Memory B cell (primary cell): ENCODE data around the gene MAB21L3.

ENCODE experiments used
- ATAC-seq: fragments of 150-1000 bp; cut with Tn5 transposase; 2 replicates; pipeline ENCODE4 v1.10.0; 2021; ENCODE audit warnings: low read depth, mild to moderate bottlenecking, moderate library complexity
- DNase-seq, 2 donors: peaks; one replicate each; pipeline ENCODE4 v3.0.0; 2022; ENCODE audit warnings: low spot score in 2 of 2
- H3K27ac Mint-ChIP-seq: one replicate; pipeline ENCODE4 v1.8.0; 2022; ENCODE audit warnings: mild to moderate bottlenecking, moderate library complexity, mixed read lengths
- H3K27me3 Mint-ChIP-seq: one replicate; pipeline ENCODE4 v1.8.0; 2022; ENCODE audit warnings: mixed read lengths
- H3K36me3 Mint-ChIP-seq: one replicate; pipeline ENCODE4 v1.8.0; 2022; ENCODE audit warnings: mild to moderate bottlenecking, mixed read lengths
- H3K4me1 Mint-ChIP-seq: one replicate; pipeline ENCODE4 v1.8.0; 2022; ENCODE audit warnings: mixed read lengths
- H3K4me3 Mint-ChIP-seq: one replicate; pipeline ENCODE4 v1.8.0; 2022; ENCODE audit warnings: mild to moderate bottlenecking, moderate library complexity, mixed read lengths
- H3K9me3 Mint-ChIP-seq: one replicate; pipeline ENCODE4 v1.8.0; 2022; ENCODE audit warnings: mixed read lengths

Gene MAB21L3

DNA sequence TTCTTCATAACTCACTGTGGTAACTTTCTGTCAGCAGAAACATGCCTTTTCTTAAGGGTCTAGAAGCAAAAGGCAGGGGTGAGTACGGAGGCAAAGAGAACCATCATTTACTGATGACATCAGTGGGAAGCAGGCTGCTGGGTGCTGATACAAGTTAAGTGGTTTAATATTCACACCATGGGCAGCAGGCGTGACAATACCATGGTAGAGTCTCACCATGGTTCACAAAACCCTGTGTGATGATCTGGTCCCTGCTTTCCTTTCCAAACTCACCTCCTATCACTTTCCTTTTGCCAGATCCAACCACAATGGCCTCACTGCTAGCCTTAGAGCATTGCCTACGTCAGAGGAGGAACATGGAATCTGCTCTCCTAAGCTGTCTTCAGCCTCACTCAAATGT lies 8.7 kb downstream of the MAB21L3 start:
- no peak for ATAC-seq
- no peaks in the 10 kb centered on the region for H3K36me3 Mint-ChIP-seq
- H3K4me1 Mint-ChIP-seq: no peaks in the 10 kb centered on the region
- H3K4me3 Mint-ChIP-seq: no peak overlapping the region
- peaks cover 16% of the 10 kb centered on the region for H3K27me3 Mint-ChIP-seq
- no peak for DNase-seq
- H3K9me3 Mint-ChIP-seq: no peaks in the 10 kb centered on the region
- no peak overlapping the region for H3K27ac Mint-ChIP-seq

DNA sequence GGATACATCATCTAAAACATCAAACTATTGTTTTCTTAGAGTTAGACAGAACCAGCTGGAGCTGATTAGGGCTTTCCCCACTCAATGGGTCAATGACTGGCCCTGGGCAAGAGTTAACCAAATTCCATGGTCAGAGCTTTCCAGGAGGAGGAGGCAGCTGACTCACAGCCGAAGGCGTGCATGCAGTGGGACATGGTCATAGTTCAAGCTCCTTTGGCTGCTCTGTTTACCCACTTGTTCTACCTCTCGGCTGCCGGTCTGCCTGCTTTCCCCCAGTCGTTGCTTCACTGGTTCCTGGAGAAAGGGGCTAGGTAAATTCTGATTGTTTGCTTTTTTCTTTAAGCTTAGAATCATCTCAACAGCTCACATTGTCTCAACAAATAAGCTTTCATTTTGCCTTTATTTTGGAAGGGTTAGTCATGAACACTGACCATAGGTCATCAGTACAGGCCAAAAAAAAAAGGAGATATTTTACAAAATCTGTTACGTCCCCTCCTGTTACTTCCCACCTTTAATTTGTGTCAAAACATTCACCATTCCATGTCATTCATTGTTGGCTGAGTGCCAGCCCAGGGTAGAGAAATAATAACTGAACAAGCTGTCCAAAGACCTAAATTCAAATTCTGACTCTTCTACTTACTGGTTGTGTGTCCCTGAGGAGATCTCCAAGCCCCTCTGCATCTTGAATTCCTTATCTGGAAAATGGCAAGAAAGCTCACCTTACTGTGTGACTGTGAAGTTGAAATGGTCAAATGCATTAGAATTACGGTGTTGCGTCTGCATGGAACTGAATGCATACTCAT lies 12.0 kb downstream of the MAB21L3 start:
- H3K27ac Mint-ChIP-seq: no peak overlapping the region
- no peak for ATAC-seq
- no peak overlapping the region for H3K4me3 Mint-ChIP-seq
- H3K27me3 Mint-ChIP-seq: peaks cover 13% of the 10 kb centered on the region
- DNase-seq: no peak
- no peaks in the 10 kb centered on the region for H3K9me3 Mint-ChIP-seq
- H3K36me3 Mint-ChIP-seq: no peaks in the 10 kb centered on the region
- no peaks in the 10 kb centered on the region for H3K4me1 Mint-ChIP-seq

GRCh38 chr1:116123837-116124533 lies 12.8 kb downstream of the MAB21L3 start:
- Mint-ChIP-seq H3K27ac (no peak overlapping the region), H3K4me3 (no peak overlapping the region), H3K27me3 (peaks cover 13% of the 10 kb centered on the region), H3K9me3 (no peaks in the 10 kb centered on the region), H3K36me3 (no peaks in the 10 kb centered on the region), H3K4me1 (no peaks in the 10 kb centered on the region)
- DNase-seq (no peak), ATAC-seq (no peak)

- no peaks in the 10 kb centered on the region for H3K4me1 Mint-ChIP-seq
- ATAC-seq: no peak
- no peaks in the 10 kb centered on the region for H3K9me3 Mint-ChIP-seq
- no peak overlapping the region for H3K27ac Mint-ChIP-seq
- H3K36me3 Mint-ChIP-seq: no peaks in the 10 kb centered on the region
- DNase-seq: no peak
- peaks cover 11% of the 10 kb centered on the region for H3K27me3 Mint-ChIP-seq
- H3K4me3 Mint-ChIP-seq: no peak overlapping the region
Observed at GRCh38 chr1:116125758-116126157, 14.6 kb downstream of the MAB21L3 start.

- ATAC-seq (no peak), DNase-seq (no peak)
- Mint-ChIP-seq H3K4me1 (no peaks in the 10 kb centered on the region), H3K4me3 (no peak overlapping the region), H3K27ac (no peak overlapping the region), H3K27me3 (peaks cover 11% of the 10 kb centered on the region), H3K36me3 (no peaks in the 10 kb centered on the region), H3K9me3 (no peaks in the 10 kb centered on the region)
Observed at GRCh38 chr1:116126281-116126680, 15.1 kb downstream of the MAB21L3 start.

GRCh38 chr1:116127123-116127847 lies 16.1 kb downstream of the MAB21L3 start:
- Mint-ChIP-seq H3K27ac (no peak overlapping the region), H3K9me3 (no peaks in the 10 kb centered on the region), H3K27me3 (peaks cover 11% of the 10 kb centered on the region), H3K36me3 (no peaks in the 10 kb centered on the region), H3K4me3 (no peak overlapping the region), H3K4me1 (no peaks in the 10 kb centered on the region)
- DNase-seq: no peak
- no peak for ATAC-seq

- H3K4me3 Mint-ChIP-seq: no peak overlapping the region
- H3K4me1 Mint-ChIP-seq: no peaks in the 10 kb centered on the region
- no peak overlapping the region for H3K27ac Mint-ChIP-seq
- H3K9me3 Mint-ChIP-seq: no peaks in the 10 kb centered on the region
- no peak for ATAC-seq
- H3K27me3 Mint-ChIP-seq: peaks cover 11% of the 10 kb centered on the region
- H3K36me3 Mint-ChIP-seq: no peaks in the 10 kb centered on the region
- no peak for DNase-seq
Observed at GRCh38 chr1:116127848-116128540, 16.8 kb downstream of the MAB21L3 start.

- ATAC-seq (no peak), DNase-seq (no peak)
- Mint-ChIP-seq H3K4me3 (no peak overlapping the region), H3K36me3 (no peaks in the 10 kb centered on the region), H3K4me1 (no peaks in the 10 kb centered on the region), H3K27me3 (peaks cover 7% of the 10 kb centered on the region), H3K27ac (no peak overlapping the region), H3K9me3 (no peaks in the 10 kb centered on the region)
Observed at GRCh38 chr1:116128664-116129063, 17.5 kb downstream of the MAB21L3 start.

GRCh38 chr1:116129537-116129936 lies 18.3 kb downstream of the MAB21L3 start:
- H3K36me3 Mint-ChIP-seq: no peaks in the 10 kb centered on the region
- DNase-seq (no peak), ATAC-seq (no peak)
- no peaks in the 10 kb centered on the region for H3K9me3 Mint-ChIP-seq
- peaks cover 4% of the 10 kb centered on the region for H3K4me1 Mint-ChIP-seq
- no peak overlapping the region for H3K4me3 Mint-ChIP-seq
- peaks cover 10% of the 10 kb centered on the region for H3K27me3 Mint-ChIP-seq
- no peak overlapping the region for H3K27ac Mint-ChIP-seq

GRCh38 chr1:116130356-116130755 lies 19.2 kb downstream of the MAB21L3 start:
- no peak overlapping the region for H3K4me3 Mint-ChIP-seq
- peaks cover 4% of the 10 kb centered on the region for H3K4me1 Mint-ChIP-seq
- H3K9me3 Mint-ChIP-seq: no peaks in the 10 kb centered on the region
- H3K36me3 Mint-ChIP-seq: no peaks in the 10 kb centered on the region
- no peak overlapping the region for H3K27ac Mint-ChIP-seq
- ATAC-seq (no peak), DNase-seq (no peak)
- peaks cover 10% of the 10 kb centered on the region for H3K27me3 Mint-ChIP-seq

- ATAC-seq: no peak
- DNase-seq: no peak
- no peaks in the 10 kb centered on the region for H3K36me3 Mint-ChIP-seq
- H3K27ac Mint-ChIP-seq: no peak overlapping the region
- H3K27me3 Mint-ChIP-seq: peaks cover 10% of the 10 kb centered on the region
- H3K4me3 Mint-ChIP-seq: no peak overlapping the region
- peaks cover 4% of the 10 kb centered on the region for H3K4me1 Mint-ChIP-seq
- no peaks in the 10 kb centered on the region for H3K9me3 Mint-ChIP-seq
Observed at GRCh38 chr1:116131170-116131569, 20.0 kb downstream of the MAB21L3 start.

GRCh38 chr1:116131866-116132605 lies 20.8 kb downstream of the MAB21L3 start:
- Mint-ChIP-seq H3K36me3 (no peaks in the 10 kb centered on the region), H3K9me3 (no peaks in the 10 kb centered on the region), H3K4me1 (peaks cover 4% of the 10 kb centered on the region), H3K27me3 (peaks cover 10% of the 10 kb centered on the region), H3K4me3 (no peak overlapping the region), H3K27ac (no peak overlapping the region)
- ATAC-seq (no peak), DNase-seq (no peak)

GRCh38 chr1:116133696-116134475 lies 22.7 kb downstream of the MAB21L3 start:
- no peaks in the 10 kb centered on the region for H3K9me3 Mint-ChIP-seq
- peaks cover 4% of the 10 kb centered on the region for H3K4me1 Mint-ChIP-seq
- H3K27ac Mint-ChIP-seq: no peak overlapping the region
- ATAC-seq (no peak), DNase-seq (no peak)
- H3K27me3 Mint-ChIP-seq: peaks cover 5% of the 10 kb centered on the region
- H3K36me3 Mint-ChIP-seq: no peaks in the 10 kb centered on the region
- H3K4me3 Mint-ChIP-seq: no peak overlapping the region
